ENCODE data around the gene EVA1A.

DNA sequence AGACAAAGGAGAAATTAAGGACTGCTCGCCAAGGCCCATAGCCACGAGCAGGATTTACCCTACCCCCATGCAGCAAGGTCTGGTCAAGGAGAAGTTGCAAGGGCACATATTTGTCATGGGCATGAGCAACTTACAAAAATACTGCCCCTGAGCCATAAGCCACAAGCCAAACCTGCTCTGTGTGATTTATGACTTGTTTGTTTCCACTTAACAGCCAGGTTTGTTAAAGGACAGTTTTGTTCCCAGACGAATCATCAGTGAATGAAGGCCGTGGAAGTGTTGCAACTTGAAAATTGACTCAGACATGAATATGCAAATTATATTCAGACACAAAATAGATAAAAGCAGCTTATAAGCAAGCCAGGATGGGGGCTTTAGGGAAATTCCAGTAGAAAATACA is 31.3 kb upstream of the EVA1A start:
- TF ChIP-seq, protein P1, sequence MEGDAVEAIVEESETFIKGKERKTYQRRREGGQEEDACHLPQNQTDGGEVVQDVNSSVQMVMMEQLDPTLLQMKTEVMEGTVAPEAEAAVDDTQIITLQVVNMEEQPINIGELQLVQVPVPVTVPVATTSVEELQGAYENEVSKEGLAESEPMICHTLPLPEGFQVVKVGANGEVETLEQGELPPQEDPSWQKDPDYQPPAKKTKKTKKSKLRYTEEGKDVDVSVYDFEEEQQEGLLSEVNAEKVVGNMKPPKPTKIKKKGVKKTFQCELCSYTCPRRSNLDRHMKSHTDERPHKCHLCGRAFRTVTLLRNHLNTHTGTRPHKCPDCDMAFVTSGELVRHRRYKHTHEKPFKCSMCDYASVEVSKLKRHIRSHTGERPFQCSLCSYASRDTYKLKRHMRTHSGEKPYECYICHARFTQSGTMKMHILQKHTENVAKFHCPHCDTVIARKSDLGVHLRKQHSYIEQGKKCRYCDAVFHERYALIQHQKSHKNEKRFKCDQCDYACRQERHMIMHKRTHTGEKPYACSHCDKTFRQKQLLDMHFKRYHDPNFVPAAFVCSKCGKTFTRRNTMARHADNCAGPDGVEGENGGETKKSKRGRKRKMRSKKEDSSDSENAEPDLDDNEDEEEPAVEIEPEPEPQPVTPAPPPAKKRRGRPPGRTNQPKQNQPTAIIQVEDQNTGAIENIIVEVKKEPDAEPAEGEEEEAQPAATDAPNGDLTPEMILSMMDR (IDR thresholded peaks at IDR 0.05; ENCODE audit: insufficient read depth, low read depth, low read length), result no peak
- no peak for TF ChIP-seq EZH2 (IDR thresholded peaks at IDR 0.05; ENCODE audit: insufficient read depth, low read length)
